Panc1 (cell line): ENCODE measurements around the gene SF3A2. TPM values are rescaled to one million over a fixed set of nuclear protein-coding genes. Genes with fewer than 3 reads are reported as not detected.

ENCODE experiments used
- ATAC-seq: fragments of 200-7000 bp; cut with Tn5 transposase; 2 replicates; pipeline ENCODE4 v1.9.1; 2020; ENCODE audit warnings: mild to moderate bottlenecking, moderate library complexity
- BruUV-seq: library from RNA; stranded (reverse); fragments of 400-500 nt; replicated peaks from 2 replicates; lab custom pipeline; 2021; lab: Mats Ljungman, UMichigan
- CTCF ChIA-PET: fragments of 300-600 bp; sonication (Branson Sonifier 250); formaldehyde crosslinking; loops from one replicate; lab custom pipeline; 2022; ENCODE audit warnings: antibody characterized with exemption; lab: Charles Lee
- POLR2A ChIA-PET: fragments of 300-600 bp; sonication (Branson Sonifier 250); formaldehyde crosslinking; loops from one replicate; lab custom pipeline; 2022; ENCODE audit warnings: antibody characterized with exemption; lab: Charles Lee
- DNase-seq: peaks from one replicate; pipeline ENCODE4 v3.0.0-alpha.2; 2010; ENCODE audit warnings: low read depth, low spot score
- H3K27ac ChIP-seq: 2 replicates; pipeline ENCODE4 v1.5.1; 2011; ENCODE audit warnings: mild to moderate bottlenecking, low read length, inconsistent platforms
- H3K27me3 ChIP-seq: fragments of 200-500 bp; sonication (Bioruptor generic); 2 replicates; pipeline ENCODE4 v1.6.0; 2014; ENCODE audit warnings: low read length, inconsistent platforms; ENCODE audit not compliant: control insufficient read depth, insufficient read depth
- H3K36me3 ChIP-seq: fragments of 200-500 bp; sonication (Bioruptor generic); 2 replicates; pipeline ENCODE4 v1.5.1; 2014; ENCODE audit warnings: inconsistent platforms, mild to moderate bottlenecking, low read length, moderate library complexity; ENCODE audit not compliant: control insufficient read depth, insufficient read depth
- H3K4me1 ChIP-seq: 2 replicates; pipeline ENCODE4 v1.5.1; 2011; ENCODE audit warnings: inconsistent platforms, mild to moderate bottlenecking, low read length, moderate library complexity; ENCODE audit not compliant: control insufficient read depth, insufficient read depth
- H3K4me3 ChIP-seq, 2 experiments: 2 replicates each; pipeline ENCODE4 v1.5.1; 2011 to 2012; ENCODE audit warnings: low read depth in 2 of 2, low read length in 2 of 2, mild to moderate bottlenecking in 2 of 2, inconsistent platforms in 1 of 2, moderate library complexity in 1 of 2
- H3K9me3 ChIP-seq: fragments of 200-500 bp; sonication (Bioruptor generic); 2 replicates; pipeline ENCODE4 v1.5.1; 2014; ENCODE audit warnings: low read depth, mild to moderate bottlenecking, inconsistent platforms, low read length, moderate library complexity; ENCODE audit not compliant: control insufficient read depth, insufficient read depth
- POLR2AphosphoS5 ChIP-seq: IDR thresholded peaks from 2 replicates; pipeline ENCODE4 v1.6.1; 2012; ENCODE audit warnings: mild to moderate bottlenecking, low read depth, low read length, moderate library complexity
- REST ChIP-seq, 2 experiments: IDR thresholded peaks; 2 replicates each; pipeline ENCODE4 v1.6.1; 2011 to 2012; ENCODE audit warnings: low read depth in 2 of 2, control low read depth in 1 of 2, low read length in 1 of 2, mild to moderate bottlenecking in 1 of 2, moderate library complexity in 1 of 2; ENCODE audit not compliant: insufficient read depth in 1 of 2
- SIN3A ChIP-seq: IDR thresholded peaks from 2 replicates; pipeline ENCODE4 v1.6.1; 2012; ENCODE audit warnings: low read depth, mild to moderate bottlenecking, low read length, moderate library complexity, borderline replicate concordance; ENCODE audit not compliant: insufficient read depth
- TCF7L2 ChIP-seq: IDR thresholded peaks from 2 replicates; pipeline ENCODE4 v1.6.1; 2011; ENCODE audit warnings: mild to moderate bottlenecking, low read depth, low read length, inconsistent platforms
- in situ Hi-C: cut with HindIII; loops from 2 replicates; pipeline ENCODE4 v1.10.0; 2016; ENCODE audit warnings: low sequenced_read_pairs, low pct_unique_long_range_greater_than_20kb
- intact Hi-C: fragments of 100-400 bp; cut with micrococcal nuclease; formaldehyde crosslinking; loops from one replicate; pipeline ENCODE4 v1.10.0; 2022; ENCODE audit not compliant: unreplicated experiment
- total RNA-seq: library from RNA; stranded (reverse); gene quantifications from one replicate; pipeline ENCODE4 v1.2.1, GENCODE V29; 2021; ENCODE audit not compliant: unreplicated experiment
- TF ChIP-seq, protein P1 (sequence below): fragments of 450-650 bp; IDR thresholded peaks from 2 replicates; pipeline ENCODE4 v1.5.1; 2017; ENCODE audit warnings: mild to moderate bottlenecking

The SF3A2 gene
- total RNA-seq, 1 experiment from 2014 or later, result 103 TPM

DNA sequence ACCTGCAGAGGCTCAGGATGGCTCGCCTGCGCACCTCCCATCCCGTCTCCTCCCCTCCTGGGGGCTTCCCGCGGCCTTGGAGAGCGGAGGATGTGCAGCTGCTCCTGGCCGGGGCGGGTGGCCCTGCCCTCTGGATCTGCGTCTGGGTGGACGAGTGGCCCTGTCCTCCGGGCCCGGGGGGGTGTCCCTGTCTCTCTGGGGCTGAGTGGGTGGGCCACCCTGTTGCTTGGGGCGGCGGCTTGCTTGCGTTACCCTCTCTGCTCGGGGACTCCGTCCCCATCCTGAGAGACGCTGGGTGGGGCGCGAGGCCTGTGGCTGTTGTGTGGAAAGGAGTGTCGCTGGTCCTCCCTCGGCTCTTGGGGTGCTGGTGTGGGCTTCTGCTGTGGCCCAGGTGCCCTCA is 38.3 kb upstream of the SF3A2 start:
- H3K4me3 ChIP-seq, result no peak overlapping the region
- intact Hi-C loops, result no loop called here
- CTCF ChIA-PET, result no interaction called here
- ATAC-seq (no peak), DNase-seq (no peak)
- BruUV-seq, result no TSS peak
- H3K27ac ChIP-seq, result no peak overlapping the region
- H3K9me3 ChIP-seq, result no peaks in the 10 kb centered on the region
- POLR2A ChIA-PET, result no interaction called here
- H3K36me3 ChIP-seq, result no peaks in the 10 kb centered on the region
- TF ChIP-seq TCF7L2 (no peak), POLR2AphosphoS5 (no peak), REST (IDR thresholded peaks at IDR 0.05; ENCODE audit: insufficient read depth in 1 of 2, low read depth in 2 of 2, low read length in 1 of 2) (no peak), SIN3A (no peak)
- TF ChIP-seq, protein P1, sequence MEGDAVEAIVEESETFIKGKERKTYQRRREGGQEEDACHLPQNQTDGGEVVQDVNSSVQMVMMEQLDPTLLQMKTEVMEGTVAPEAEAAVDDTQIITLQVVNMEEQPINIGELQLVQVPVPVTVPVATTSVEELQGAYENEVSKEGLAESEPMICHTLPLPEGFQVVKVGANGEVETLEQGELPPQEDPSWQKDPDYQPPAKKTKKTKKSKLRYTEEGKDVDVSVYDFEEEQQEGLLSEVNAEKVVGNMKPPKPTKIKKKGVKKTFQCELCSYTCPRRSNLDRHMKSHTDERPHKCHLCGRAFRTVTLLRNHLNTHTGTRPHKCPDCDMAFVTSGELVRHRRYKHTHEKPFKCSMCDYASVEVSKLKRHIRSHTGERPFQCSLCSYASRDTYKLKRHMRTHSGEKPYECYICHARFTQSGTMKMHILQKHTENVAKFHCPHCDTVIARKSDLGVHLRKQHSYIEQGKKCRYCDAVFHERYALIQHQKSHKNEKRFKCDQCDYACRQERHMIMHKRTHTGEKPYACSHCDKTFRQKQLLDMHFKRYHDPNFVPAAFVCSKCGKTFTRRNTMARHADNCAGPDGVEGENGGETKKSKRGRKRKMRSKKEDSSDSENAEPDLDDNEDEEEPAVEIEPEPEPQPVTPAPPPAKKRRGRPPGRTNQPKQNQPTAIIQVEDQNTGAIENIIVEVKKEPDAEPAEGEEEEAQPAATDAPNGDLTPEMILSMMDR, result no peak
- no peaks in the 10 kb centered on the region for H3K4me1 ChIP-seq
- H3K27me3 ChIP-seq, result no peaks in the 10 kb centered on the region
- in situ Hi-C loops, result no loop called here

DNA sequence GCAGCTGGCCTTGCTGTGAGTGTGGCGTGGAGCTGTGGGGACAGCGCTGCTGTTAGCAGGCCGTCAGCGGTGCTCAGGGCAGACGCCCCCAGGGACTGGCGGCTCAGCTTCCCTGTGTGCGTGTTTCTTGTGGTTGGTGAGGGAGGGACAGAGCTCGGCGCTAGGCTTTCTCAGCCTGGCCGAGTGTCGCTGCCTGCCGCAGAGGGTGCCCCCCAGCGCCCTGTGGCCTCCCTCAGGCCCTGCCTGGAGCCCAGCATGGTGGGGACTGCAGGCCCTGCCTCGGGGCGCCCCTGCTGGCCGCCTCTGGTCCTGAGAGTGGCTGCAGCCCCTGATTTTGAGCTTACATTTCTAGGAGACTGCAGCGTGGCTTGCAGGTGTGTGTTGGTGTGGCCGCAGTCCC is 37.4 kb upstream of the SF3A2 start:
- Histone ChIP-seq H3K4me1 (no peaks in the 10 kb centered on the region), H3K4me3 (no peak overlapping the region), H3K27me3 (no peaks in the 10 kb centered on the region), H3K27ac (no peak overlapping the region), H3K9me3 (no peaks in the 10 kb centered on the region), H3K36me3 (no peaks in the 10 kb centered on the region)
- no TSS peak for BruUV-seq
- ChIA-PET POLR2A (no interaction called here), CTCF (interaction anchor here (0.6 kb wide), 1 partner anchor 41 kb away, joined by 4 read pairs; no protein-coding TSS in a partner anchor)
- TF ChIP-seq TCF7L2, result no peak
- TF ChIP-seq REST (IDR thresholded peaks at IDR 0.05; ENCODE audit: insufficient read depth in 1 of 2, low read depth in 2 of 2, low read length in 1 of 2), result no peak
- TF ChIP-seq, protein P1, result peak; percentile 58; the same call in 1 of the 2 replicates
- TF ChIP-seq SIN3A, result no peak
- no peak for TF ChIP-seq POLR2AphosphoS5
- intact Hi-C loops, result no loop called here
- in situ Hi-C loops, result no loop called here
- no peak for DNase-seq
- peak; percentile 62 for ATAC-seq
